AG04449 (cell line): ENCODE data around the gene WDR35.

Experiments
- CTCF ChIA-PET: fragments of 350-600 bp; formaldehyde crosslinking; extraction: SDS; loops from one replicate; lab custom pipeline; 2021; ENCODE audit warnings: antibody characterized with exemption; lab: Yijun Ruan, JAX
- POLR2A ChIA-PET: fragments of 400-600, 350-600 bp; formaldehyde crosslinking; extraction: SDS; loops from one replicate; lab custom pipeline; 2020; ENCODE audit warnings: antibody characterized with exemption, inconsistent platforms; lab: Yijun Ruan, JAX
- DNase-seq: peaks from one replicate; pipeline ENCODE4 v3.0.0-alpha.2; 2010; ENCODE audit warnings: low read depth, low spot score
- H3K4me3 ChIP-seq: 2 replicates; pipeline ENCODE4 v1.5.1; 2011; ENCODE audit warnings: low read depth, mild to moderate bottlenecking, control low read depth, low read length
- CTCF ChIP-seq: IDR thresholded peaks from one replicate; pipeline ENCODE4 v1.5.1; 2011; ENCODE audit warnings: mild to moderate bottlenecking, moderate library complexity, low read length, control low read depth, inconsistent platforms; ENCODE audit not compliant: insufficient read depth; ENCODE audit errors: missing control alignments

The WDR35 gene

GRCh38 chr2:20021405-20022009, 31.6 kb upstream of the WDR35 start:
- DNase-seq, result no peak
- CTCF ChIA-PET, result interaction anchor here (1.0 to 2.1 kb wide), 2 partner anchors 73 to 76 kb away, joined by 3 to 6 read pairs; no protein-coding TSS in a partner anchor
- POLR2A ChIA-PET, result no interaction called here
- no peak for TF ChIP-seq CTCF
- H3K4me3 ChIP-seq, result no peak overlapping the region

- CTCF ChIA-PET, result interaction anchor here (1.0 to 2.4 kb wide), 3 partner anchors 71 to 78 kb away, joined by 3 to 11 read pairs (median 6); no protein-coding TSS in a partner anchor
- POLR2A ChIA-PET, result no interaction called here
These were observed 29.8 kb upstream of the WDR35 start for GRCh38 chr2:20019747-20020146.

GRCh38 chr2:20018601-20019152, 28.8 kb upstream of the WDR35 start:
- CTCF ChIA-PET, result interaction anchor here (2.4 to 6.7 kb wide), 2 partner anchors 17 to 76 kb away, joined by 11 to 79 read pairs; no protein-coding TSS in a partner anchor
- no peak for TF ChIP-seq CTCF
- H3K4me3 ChIP-seq, result no peak overlapping the region
- DNase-seq, result no peak
- POLR2A ChIA-PET, result no interaction called here

More at GRCh38 chr2:20019747-20020146, 29.8 kb upstream of the WDR35 start:
- no peak for DNase-seq
- H3K4me3 ChIP-seq, result no peak overlapping the region
- TF ChIP-seq CTCF, result no peak

- POLR2A ChIA-PET, result no interaction called here
- CTCF ChIA-PET, result interaction anchor here (0.7 to 6.7 kb wide), 36 partner anchors 7 to 310 kb away, joined by 3 to 349 read pairs (median 11); partner anchors contain the start of genes LAPTM4A and WDR35
These were observed 26.4 kb upstream of the WDR35 start for GRCh38 chr2:20016346-20016745.

GRCh38 chr2:20015482-20016083, 25.7 kb upstream of the WDR35 start:
- TF ChIP-seq CTCF, result peak; percentile 20
- POLR2A ChIA-PET, result interaction anchor here (1.4 kb wide), 1 partner anchor 79 kb away, joined by 6 read pairs; no protein-coding TSS in a partner anchor
- CTCF ChIA-PET, result interaction anchor here (0.6 to 6.7 kb wide), 55 partner anchors 8 to 1578 kb away, joined by 3 to 349 read pairs (median 6); partner anchors contain the start of genes LAPTM4A and WDR35
- H3K4me3 ChIP-seq, result no peak overlapping the region
- DNase-seq, result no peak

More at GRCh38 chr2:20016346-20016745, 26.4 kb upstream of the WDR35 start:
- TF ChIP-seq CTCF, result no peak
- no peak for DNase-seq
- H3K4me3 ChIP-seq, result no peak overlapping the region
